Smooth muscle cell (in vitro differentiated cells): ENCODE measurements around the gene LZTR1. TPM values are rescaled to one million over a fixed set of nuclear protein-coding genes. Genes with fewer than 3 reads are reported as not detected.

Experiments
- DNase-seq: peaks from one replicate; lab custom pipeline; 2025; ENCODE audit not compliant: unreplicated experiment; lab: John Stamatoyannopoulos, UW
- H2AFZ ChIP-seq: fragments of 200-600 bp; sonication (generic); 2 replicates; pipeline ENCODE4 v1.6.0; 2016; ENCODE audit warnings: antibody characterized with exemption, low read depth, mild to moderate bottlenecking
- H3F3A ChIP-seq: fragments of 200-600 bp; sonication (generic); 2 replicates; pipeline ENCODE4 v1.6.0; 2017; ENCODE audit warnings: antibody characterized with exemption, low read depth
- H3K27ac ChIP-seq: fragments of 200-600 bp; sonication (generic); 2 replicates; pipeline ENCODE4 v1.5.1; 2016; ENCODE audit warnings: low read depth, mild to moderate bottlenecking
- H3K27me3 ChIP-seq: fragments of 200-600 bp; sonication (generic); 2 replicates; pipeline ENCODE4 v1.6.1; 2016; ENCODE audit warnings: low read depth, mild to moderate bottlenecking
- H3K36me3 ChIP-seq: fragments of 200-600 bp; sonication (generic); 2 replicates; pipeline ENCODE4 v1.5.1; 2016; ENCODE audit warnings: low read depth
- H3K4me1 ChIP-seq: fragments of 200-600 bp; sonication (generic); 2 replicates; pipeline ENCODE4 v1.5.1; 2016; ENCODE audit warnings: low read depth
- H3K4me2 ChIP-seq: fragments of 200-600 bp; sonication (generic); 2 replicates; pipeline ENCODE4 v1.6.0; 2016; ENCODE audit warnings: mild to moderate bottlenecking
- H3K4me3 ChIP-seq: fragments of 200-600 bp; sonication (generic); 2 replicates; pipeline ENCODE4 v1.5.1; 2016; ENCODE audit warnings: mild to moderate bottlenecking
- H3K79me2 ChIP-seq: fragments of 200-600 bp; sonication (generic); 2 replicates; pipeline ENCODE4 v1.6.0; 2016; ENCODE audit warnings: low read depth, mild to moderate bottlenecking
- H3K9ac ChIP-seq: fragments of 200-600 bp; sonication (generic); 2 replicates; pipeline ENCODE4 v1.6.0; 2016; ENCODE audit warnings: low read depth
- H3K9me3 ChIP-seq: fragments of 200-600 bp; sonication (generic); replicated peaks from 2 replicates; pipeline ENCODE4 v1.5.1; 2016; ENCODE audit warnings: low read depth
- H4K20me1 ChIP-seq: fragments of 200-600 bp; sonication (generic); 2 replicates; pipeline ENCODE4 v1.6.0; 2016; ENCODE audit warnings: low read depth
- CTCF ChIP-seq: fragments of 200-600 bp; sonication (generic); IDR thresholded peaks from 2 replicates; pipeline ENCODE4 v1.5.1; 2017; ENCODE audit warnings: borderline replicate concordance, mild to moderate bottlenecking, antibody characterized with exemption; ENCODE audit not compliant: insufficient read depth, poor library complexity, severe bottlenecking
- WGBS: methylation state at CpG from one replicate; pipeline ENCODE4 v1.1.7; 2016; ENCODE audit warnings: low lambda C conversion rate; 5-methylcytosine and 5-hydroxymethylcytosine counted together
- polyA plus RNA-seq: library from polyadenylated mRNA; unstranded; fragments of >200 nt; fragmentation: Nextera tagmentation; extraction: Ambion mirVana; gene quantifications from 2 replicates; pipeline ENCODE4 v1.2.1, GENCODE V29; 2016
- total RNA-seq: library from RNA; depleted of rRNA; stranded (reverse); fragments of >200 nt; gene quantifications from 2 replicates; pipeline ENCODE4 v1.2.3, GENCODE V29; 2014

The LZTR1 gene
- total and polyA plus RNA-seq, 2 experiments from 2014 or later, result 34.2 to 43.9 TPM

- Histone ChIP-seq H3K27me3 (no peaks in the 10 kb centered on the region), H3K4me3 (no peak overlapping the region), H3F3A (no peaks in the 10 kb centered on the region), H3K36me3 (no peaks in the 10 kb centered on the region), H4K20me1 (no peaks in the 10 kb centered on the region), H3K4me1 (peaks cover 8% of the 10 kb centered on the region), H3K9ac (no peak overlapping the region), H3K9me3 (no peaks in the 10 kb centered on the region), H3K27ac (no peak overlapping the region), H3K79me2 (peaks cover 9% of the 10 kb centered on the region), H3K4me2 (no peak overlapping the region), H2AFZ (no peak overlapping the region)
- WGBS, result 98% methylated on average over 27 of the region's 27 CpGs
- TF ChIP-seq CTCF, result no peak
- DNase-seq, result no peak
Measured at GRCh38 chr22:20996598-20997535, 14.8 kb downstream of the LZTR1 start.

- no peak for DNase-seq
- peaks cover 9% of the 10 kb centered on the region for H3K79me2 ChIP-seq
- no peaks in the 10 kb centered on the region for H4K20me1 ChIP-seq
- H3K9ac ChIP-seq, result no peak overlapping the region
- no peak overlapping the region for H2AFZ ChIP-seq
- H3K4me3 ChIP-seq, result no peak overlapping the region
- peaks cover 8% of the 10 kb centered on the region for H3K4me1 ChIP-seq
- H3F3A ChIP-seq, result no peaks in the 10 kb centered on the region
- H3K9me3 ChIP-seq, result no peaks in the 10 kb centered on the region
- no peaks in the 10 kb centered on the region for H3K27me3 ChIP-seq
- TF ChIP-seq CTCF, result no peak
- no peak overlapping the region for H3K27ac ChIP-seq
- whole genome bisulfite sequencing, result 91% methylated on average over 13 of the region's 13 CpGs
- no peak overlapping the region for H3K4me2 ChIP-seq
- H3K36me3 ChIP-seq, result no peaks in the 10 kb centered on the region
Measured at GRCh38 chr22:20997536-20998257, 15.6 kb downstream of the LZTR1 start.

GRCh38 chr22:20998411-20999336, 16.6 kb downstream of the LZTR1 start:
- Histone ChIP-seq H4K20me1 (no peaks in the 10 kb centered on the region), H3K4me3 (no peak overlapping the region), H3K79me2 (peaks cover 9% of the 10 kb centered on the region), H3K4me1 (peaks cover 13% of the 10 kb centered on the region), H2AFZ (no peak overlapping the region), H3K27me3 (no peaks in the 10 kb centered on the region), H3K4me2 (no peak overlapping the region), H3K9me3 (no peaks in the 10 kb centered on the region), H3K9ac (no peak overlapping the region), H3K36me3 (no peaks in the 10 kb centered on the region), H3K27ac (no peak overlapping the region), H3F3A (peaks cover 6% of the 10 kb centered on the region)
- 82% methylated on average over 7 of the region's 7 CpGs for WGBS
- DNase-seq, result no peak
- no peak for TF ChIP-seq CTCF
